ENCODE measurements around the gene IRAK2. TPM values are rescaled to one million over a fixed set of nuclear protein-coding genes. Genes with fewer than 3 reads are reported as not detected.

Gene IRAK2
- total and polyA plus RNA-seq, 2 donors: 3.3 to 3.9 TPM

- H3K4me3 ChIP-seq (ENCODE audit: low read length in 2 of 2): no peak overlapping the region
- H3K4me1 ChIP-seq (ENCODE audit: control insufficient read depth in 2 of 2, insufficient read depth in 2 of 2, low read length in 2 of 2): peaks cover 0 to 13% of the 10 kb centered on the region in 2 donors
- no peaks in the 10 kb centered on the region for H3K9me3 ChIP-seq (ENCODE audit: control insufficient read depth in 2 of 2, insufficient read depth in 1 of 2, low read length in 1 of 2)
- H3K36me3 ChIP-seq (ENCODE audit: control insufficient read depth in 2 of 2, insufficient read depth in 2 of 2, low read length in 1 of 2): peaks cover 50 to 77% of the 10 kb centered on the region in 2 donors
- no peaks in the 10 kb centered on the region for H3K27me3 ChIP-seq (ENCODE audit: control insufficient read depth in 2 of 2, insufficient read depth in 1 of 2, low read length in 1 of 2)
- 92% methylated on average over 12 of the region's 12 CpGs for WGBS
- no peak overlapping the region for H3K27ac ChIP-seq (ENCODE audit: low read depth in 1 of 2, low read length in 1 of 2)
- DNase-seq (ENCODE audit: low read depth in 6 of 9, low spot score in 9 of 9): no peak
Observed at GRCh38 chr3:10285272-10286132, 120.8 kb downstream of the IRAK2 start.

DNA sequence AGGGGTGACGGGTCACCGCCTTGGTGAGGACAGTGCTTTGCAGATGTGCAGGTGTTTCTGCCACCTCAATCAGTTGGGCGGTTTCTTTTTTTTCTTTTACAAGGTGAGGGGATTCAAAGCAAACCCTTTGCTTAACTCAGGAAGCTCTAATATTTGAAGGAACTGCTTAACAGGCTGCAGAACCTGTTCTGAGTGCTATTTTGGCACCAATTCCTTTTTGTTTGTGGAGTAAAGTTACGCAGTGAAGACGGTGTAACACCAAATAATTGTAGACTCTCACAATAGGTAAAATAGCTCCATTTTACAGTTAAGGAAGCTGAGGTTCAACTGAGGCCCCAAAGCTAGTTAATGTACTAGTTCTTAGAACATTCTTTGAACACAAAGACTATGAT is 121.4 kb downstream of the IRAK2 start:
- 92% methylated on average over 5 of the region's 5 CpGs for WGBS
- peaks cover 47 to 76% of the 10 kb centered on the region in 2 donors for H3K36me3 ChIP-seq (ENCODE audit: control insufficient read depth in 2 of 2, insufficient read depth in 2 of 2, low read length in 1 of 2)
- no peak overlapping the region for H3K27ac ChIP-seq (ENCODE audit: low read depth in 1 of 2, low read length in 1 of 2)
- no peak overlapping the region for H3K4me3 ChIP-seq (ENCODE audit: low read length in 2 of 2)
- DNase-seq (ENCODE audit: low read depth in 6 of 9, low spot score in 9 of 9): no peak
- no peaks in the 10 kb centered on the region for H3K9me3 ChIP-seq (ENCODE audit: control insufficient read depth in 2 of 2, insufficient read depth in 1 of 2, low read length in 1 of 2)
- no peaks in the 10 kb centered on the region for H3K27me3 ChIP-seq (ENCODE audit: control insufficient read depth in 2 of 2, insufficient read depth in 1 of 2, low read length in 1 of 2)
- peaks cover 0 to 14% of the 10 kb centered on the region in 2 donors for H3K4me1 ChIP-seq (ENCODE audit: control insufficient read depth in 2 of 2, insufficient read depth in 2 of 2, low read length in 2 of 2)

- Histone ChIP-seq H3K36me3 (ENCODE audit: control insufficient read depth in 2 of 2, insufficient read depth in 2 of 2, low read length in 1 of 2) (peaks cover 46 to 79% of the 10 kb centered on the region in 2 donors), H3K4me1 (ENCODE audit: control insufficient read depth in 2 of 2, insufficient read depth in 2 of 2, low read length in 2 of 2) (peaks cover 0 to 18% of the 10 kb centered on the region in 2 donors), H3K27ac (ENCODE audit: low read depth in 1 of 2, low read length in 1 of 2) (no peak overlapping the region), H3K27me3 (ENCODE audit: control insufficient read depth in 2 of 2, insufficient read depth in 1 of 2, low read length in 1 of 2) (no peaks in the 10 kb centered on the region), H3K4me3 (ENCODE audit: low read length in 2 of 2) (no peak overlapping the region), H3K9me3 (ENCODE audit: control insufficient read depth in 2 of 2, insufficient read depth in 1 of 2, low read length in 1 of 2) (no peaks in the 10 kb centered on the region)
- DNase-seq (ENCODE audit: low read depth in 6 of 9, low spot score in 9 of 9): peak in 6 of 9 donors; percentile 26 to 73 (median 42)
- 94% methylated on average over 2 of the region's 2 CpGs for WGBS
Observed at GRCh38 chr3:10286596-10287295, 122.0 kb downstream of the IRAK2 start.

DNA sequence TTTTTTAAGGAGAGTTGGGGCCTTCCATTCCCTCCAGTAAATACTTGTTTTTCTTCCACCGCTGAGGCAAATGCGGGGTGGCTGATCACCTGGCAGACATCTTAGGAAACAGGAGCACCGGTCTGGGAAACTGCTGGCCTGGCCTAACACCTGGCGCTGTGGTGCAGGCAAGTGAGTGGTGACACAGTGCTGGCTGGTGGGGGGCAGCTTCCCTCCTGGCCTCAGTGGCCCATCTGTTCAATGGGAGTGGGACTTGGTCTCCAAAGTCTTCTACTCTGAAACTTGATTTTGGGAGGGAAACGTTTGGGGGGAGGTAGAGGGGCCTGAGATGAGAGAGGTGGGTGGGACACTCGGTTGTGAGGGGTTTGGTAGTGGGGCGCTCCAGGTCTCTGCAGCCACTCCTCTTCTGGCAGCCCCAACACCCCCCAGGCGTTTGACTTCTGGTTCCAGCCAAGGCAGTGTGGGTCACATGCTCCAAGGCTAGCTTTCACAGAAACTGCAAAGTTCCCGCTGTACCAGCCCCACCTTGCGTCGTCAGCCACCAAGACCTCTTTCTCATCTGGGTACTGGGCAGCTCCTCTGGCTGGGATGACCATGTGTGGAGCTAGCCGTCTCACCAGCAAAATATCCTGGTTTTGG is 123.3 kb downstream of the IRAK2 start:
- Histone ChIP-seq H3K27ac (ENCODE audit: low read depth in 1 of 2, low read length in 1 of 2) (no peak overlapping the region), H3K4me3 (ENCODE audit: low read length in 2 of 2) (no peak overlapping the region), H3K36me3 (ENCODE audit: control insufficient read depth in 2 of 2, insufficient read depth in 2 of 2, low read length in 1 of 2) (peaks cover 38 to 72% of the 10 kb centered on the region in 2 donors), H3K9me3 (ENCODE audit: control insufficient read depth in 2 of 2, insufficient read depth in 1 of 2, low read length in 1 of 2) (no peaks in the 10 kb centered on the region), H3K27me3 (ENCODE audit: control insufficient read depth in 2 of 2, insufficient read depth in 1 of 2, low read length in 1 of 2) (no peaks in the 10 kb centered on the region), H3K4me1 (ENCODE audit: control insufficient read depth in 2 of 2, insufficient read depth in 2 of 2, low read length in 2 of 2) (peaks cover 0 to 28% of the 10 kb centered on the region in 2 donors)
- 98% methylated on average over 12 of the region's 12 CpGs for WGBS
- no peak for DNase-seq (ENCODE audit: low read depth in 6 of 9, low spot score in 9 of 9)

DNA sequence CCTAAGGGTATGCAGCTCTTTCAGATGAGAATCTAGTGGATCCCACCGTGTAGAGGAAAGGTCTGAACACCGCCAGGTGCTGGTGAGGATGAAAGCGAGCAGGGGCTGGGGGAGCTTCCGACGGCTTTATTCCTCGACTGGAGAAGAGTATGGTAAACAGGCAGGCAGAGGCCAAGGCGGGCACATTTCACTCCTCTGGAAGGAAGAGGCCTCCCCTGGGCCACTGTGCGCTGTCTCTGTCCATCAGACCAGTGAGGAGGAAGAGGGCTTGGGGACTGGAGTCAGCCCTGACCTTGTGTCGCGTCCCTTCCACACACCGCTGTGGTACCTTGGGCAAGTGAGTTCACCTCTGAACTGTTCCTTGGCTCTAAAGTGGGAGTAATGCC is 123.8 kb downstream of the IRAK2 start:
- Histone ChIP-seq H3K4me3 (ENCODE audit: low read length in 2 of 2) (no peak overlapping the region), H3K4me1 (ENCODE audit: control insufficient read depth in 2 of 2, insufficient read depth in 2 of 2, low read length in 2 of 2) (peaks cover 0 to 30% of the 10 kb centered on the region in 2 donors), H3K27ac (ENCODE audit: low read depth in 1 of 2, low read length in 1 of 2) (no peak overlapping the region), H3K27me3 (ENCODE audit: control insufficient read depth in 2 of 2, insufficient read depth in 1 of 2, low read length in 1 of 2) (no peaks in the 10 kb centered on the region), H3K9me3 (ENCODE audit: control insufficient read depth in 2 of 2, insufficient read depth in 1 of 2, low read length in 1 of 2) (no peaks in the 10 kb centered on the region), H3K36me3 (ENCODE audit: control insufficient read depth in 2 of 2, insufficient read depth in 2 of 2, low read length in 1 of 2) (peaks cover 33 to 69% of the 10 kb centered on the region in 2 donors)
- no peak for DNase-seq (ENCODE audit: low read depth in 6 of 9, low spot score in 9 of 9)
- WGBS: 98% methylated on average over 11 of the region's 11 CpGs

DNA sequence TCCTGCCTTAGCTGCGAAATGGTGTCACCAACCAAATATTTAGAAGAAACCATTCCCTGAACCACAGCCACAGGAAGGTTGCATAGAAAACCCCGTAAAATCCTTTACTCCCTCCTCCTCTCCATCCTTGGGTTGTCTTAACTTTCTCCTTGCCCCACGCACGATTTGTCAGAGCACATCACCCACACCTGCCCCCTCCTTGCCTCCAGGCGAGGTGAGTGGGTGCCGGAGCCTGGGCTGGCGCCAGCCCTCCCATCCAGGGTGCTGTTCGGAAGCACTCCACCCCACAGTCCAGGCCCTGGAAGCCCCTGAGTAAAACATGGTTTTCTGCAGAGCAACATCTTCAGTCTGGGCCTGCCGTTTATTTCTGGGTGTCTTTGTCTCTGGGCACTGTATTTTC is 124.4 kb downstream of the IRAK2 start:
- Histone ChIP-seq H3K4me3 (ENCODE audit: low read length in 2 of 2) (no peak overlapping the region), H3K27ac (ENCODE audit: low read depth in 1 of 2, low read length in 1 of 2) (no peak overlapping the region), H3K9me3 (ENCODE audit: control insufficient read depth in 2 of 2, insufficient read depth in 1 of 2, low read length in 1 of 2) (no peaks in the 10 kb centered on the region), H3K36me3 (ENCODE audit: control insufficient read depth in 2 of 2, insufficient read depth in 2 of 2, low read length in 1 of 2) (peaks cover 29 to 64% of the 10 kb centered on the region in 2 donors), H3K27me3 (ENCODE audit: control insufficient read depth in 2 of 2, insufficient read depth in 1 of 2, low read length in 1 of 2) (no peaks in the 10 kb centered on the region), H3K4me1 (ENCODE audit: control insufficient read depth in 2 of 2, insufficient read depth in 2 of 2, low read length in 2 of 2) (peaks cover 0 to 25% of the 10 kb centered on the region in 2 donors)
- WGBS: 96% methylated on average over 9 of the region's 9 CpGs
- no peak for DNase-seq (ENCODE audit: low read depth in 6 of 9, low spot score in 9 of 9)

- no peak overlapping the region for H3K27ac ChIP-seq (ENCODE audit: low read depth in 1 of 2, low read length in 1 of 2)
- H3K4me1 ChIP-seq (ENCODE audit: control insufficient read depth in 2 of 2, insufficient read depth in 2 of 2, low read length in 2 of 2): peaks cover 0 to 21% of the 10 kb centered on the region in 2 donors
- no peaks in the 10 kb centered on the region for H3K27me3 ChIP-seq (ENCODE audit: control insufficient read depth in 2 of 2, insufficient read depth in 1 of 2, low read length in 1 of 2)
- DNase-seq (ENCODE audit: low read depth in 6 of 9, low spot score in 9 of 9): no peak
- H3K4me3 ChIP-seq (ENCODE audit: low read length in 2 of 2): no peak overlapping the region
- peaks cover 29 to 59% of the 10 kb centered on the region in 2 donors for H3K36me3 ChIP-seq (ENCODE audit: control insufficient read depth in 2 of 2, insufficient read depth in 2 of 2, low read length in 1 of 2)
- 98% methylated on average over 9 of the region's 9 CpGs for WGBS
- no peaks in the 10 kb centered on the region for H3K9me3 ChIP-seq (ENCODE audit: control insufficient read depth in 2 of 2, insufficient read depth in 1 of 2, low read length in 1 of 2)
Observed at GRCh38 chr3:10289787-10290355, 125.2 kb downstream of the IRAK2 start.

- Histone ChIP-seq H3K4me3 (ENCODE audit: low read length in 2 of 2) (no peak overlapping the region), H3K36me3 (ENCODE audit: control insufficient read depth in 2 of 2, insufficient read depth in 2 of 2, low read length in 1 of 2) (peaks cover 28 to 53% of the 10 kb centered on the region in 2 donors), H3K27me3 (ENCODE audit: control insufficient read depth in 2 of 2, insufficient read depth in 1 of 2, low read length in 1 of 2) (no peaks in the 10 kb centered on the region), H3K9me3 (ENCODE audit: control insufficient read depth in 2 of 2, insufficient read depth in 1 of 2, low read length in 1 of 2) (no peaks in the 10 kb centered on the region), H3K27ac (ENCODE audit: low read depth in 1 of 2, low read length in 1 of 2) (no peak overlapping the region), H3K4me1 (ENCODE audit: control insufficient read depth in 2 of 2, insufficient read depth in 2 of 2, low read length in 2 of 2) (peaks cover 0 to 21% of the 10 kb centered on the region in 2 donors)
- DNase-seq (ENCODE audit: low read depth in 6 of 9, low spot score in 9 of 9): no peak
- WGBS: 96% methylated on average over 18 of the region's 18 CpGs
Observed at GRCh38 chr3:10290481-10291176, 125.9 kb downstream of the IRAK2 start.
